ENCODE measurements around the gene BCL2L2.
A peak's percentile ranks its signal among the peaks of the same experiment; 100 is the strongest.
"Not testable (repeated sequence)": the region's sequence is repeated elsewhere in the genome, so short reads cannot be mapped to it uniquely, and the experiment has no call there.

Gene BCL2L2

DNA sequence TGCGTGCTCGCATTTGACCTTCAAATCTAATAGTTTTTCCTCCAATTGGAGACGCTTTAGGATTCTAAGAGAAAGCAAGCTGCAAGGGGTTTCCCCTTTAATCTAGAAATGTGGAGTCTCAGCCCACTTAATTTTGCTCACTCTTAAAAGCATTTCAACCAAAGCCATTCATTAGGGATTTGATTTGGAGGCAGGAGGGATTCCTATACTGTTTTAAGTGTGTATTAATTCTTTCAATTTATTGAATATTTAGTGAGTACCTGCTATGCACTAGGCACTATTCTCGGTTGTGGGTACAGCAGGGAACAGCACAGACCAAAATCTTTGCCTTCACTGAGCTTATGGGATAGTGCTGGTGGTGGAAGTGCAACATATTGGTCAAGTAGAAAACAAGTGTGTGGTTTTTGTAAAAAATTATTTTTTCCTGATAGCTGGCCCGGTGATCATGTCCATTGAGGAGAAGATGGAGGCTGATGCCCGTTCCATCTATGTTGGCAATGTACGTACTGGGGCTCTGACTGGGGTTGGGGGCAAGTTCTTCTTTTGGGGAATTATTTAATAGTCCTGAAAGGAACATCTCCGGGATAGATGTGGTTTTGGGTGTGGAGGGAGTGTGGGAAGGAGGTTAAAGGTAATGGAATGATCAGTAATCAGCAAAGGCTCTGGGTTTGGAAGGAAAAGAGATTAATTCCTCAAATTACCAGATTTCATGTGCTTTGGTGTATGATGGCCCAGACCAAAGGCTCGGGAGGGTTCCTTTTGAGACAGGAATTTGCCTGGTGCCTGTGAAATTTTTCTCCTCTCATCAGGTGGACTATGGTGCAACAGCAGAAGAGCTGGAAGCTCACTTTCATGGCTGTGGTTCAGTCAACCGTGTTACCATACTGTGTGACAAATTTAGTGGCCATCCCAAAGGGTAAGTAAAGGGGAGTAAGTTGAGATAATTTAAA lies 16.2 kb downstream of the BCL2L2 start:
- DNase-seq (ENCODE audit: low read depth in 1 of 2, low spot score in 1 of 2): no peak
- peak overlapping the region; percentile 93 for H3K27ac ChIP-seq (replicated peaks)
- peak overlapping the region; percentile 79 for H3K4me3 ChIP-seq (replicated peaks; ENCODE audit: insufficient read depth, low read length)
- no peak for TF ChIP-seq GABPA (IDR thresholded peaks at IDR 0.05; ENCODE audit: low read depth)
- TF ChIP-seq SPI1 (IDR thresholded peaks at IDR 0.05; ENCODE audit: borderline replicate concordance, low read depth): no peak
- TF ChIP-seq, protein P1, sequence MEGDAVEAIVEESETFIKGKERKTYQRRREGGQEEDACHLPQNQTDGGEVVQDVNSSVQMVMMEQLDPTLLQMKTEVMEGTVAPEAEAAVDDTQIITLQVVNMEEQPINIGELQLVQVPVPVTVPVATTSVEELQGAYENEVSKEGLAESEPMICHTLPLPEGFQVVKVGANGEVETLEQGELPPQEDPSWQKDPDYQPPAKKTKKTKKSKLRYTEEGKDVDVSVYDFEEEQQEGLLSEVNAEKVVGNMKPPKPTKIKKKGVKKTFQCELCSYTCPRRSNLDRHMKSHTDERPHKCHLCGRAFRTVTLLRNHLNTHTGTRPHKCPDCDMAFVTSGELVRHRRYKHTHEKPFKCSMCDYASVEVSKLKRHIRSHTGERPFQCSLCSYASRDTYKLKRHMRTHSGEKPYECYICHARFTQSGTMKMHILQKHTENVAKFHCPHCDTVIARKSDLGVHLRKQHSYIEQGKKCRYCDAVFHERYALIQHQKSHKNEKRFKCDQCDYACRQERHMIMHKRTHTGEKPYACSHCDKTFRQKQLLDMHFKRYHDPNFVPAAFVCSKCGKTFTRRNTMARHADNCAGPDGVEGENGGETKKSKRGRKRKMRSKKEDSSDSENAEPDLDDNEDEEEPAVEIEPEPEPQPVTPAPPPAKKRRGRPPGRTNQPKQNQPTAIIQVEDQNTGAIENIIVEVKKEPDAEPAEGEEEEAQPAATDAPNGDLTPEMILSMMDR (IDR thresholded peaks at IDR 0.05; ENCODE audit: insufficient read depth, low read length): no peak
- TF ChIP-seq POLR2AphosphoS5 (IDR thresholded peaks at IDR 0.05; ENCODE audit: low read depth): no peak
- TF ChIP-seq, protein P2, sequence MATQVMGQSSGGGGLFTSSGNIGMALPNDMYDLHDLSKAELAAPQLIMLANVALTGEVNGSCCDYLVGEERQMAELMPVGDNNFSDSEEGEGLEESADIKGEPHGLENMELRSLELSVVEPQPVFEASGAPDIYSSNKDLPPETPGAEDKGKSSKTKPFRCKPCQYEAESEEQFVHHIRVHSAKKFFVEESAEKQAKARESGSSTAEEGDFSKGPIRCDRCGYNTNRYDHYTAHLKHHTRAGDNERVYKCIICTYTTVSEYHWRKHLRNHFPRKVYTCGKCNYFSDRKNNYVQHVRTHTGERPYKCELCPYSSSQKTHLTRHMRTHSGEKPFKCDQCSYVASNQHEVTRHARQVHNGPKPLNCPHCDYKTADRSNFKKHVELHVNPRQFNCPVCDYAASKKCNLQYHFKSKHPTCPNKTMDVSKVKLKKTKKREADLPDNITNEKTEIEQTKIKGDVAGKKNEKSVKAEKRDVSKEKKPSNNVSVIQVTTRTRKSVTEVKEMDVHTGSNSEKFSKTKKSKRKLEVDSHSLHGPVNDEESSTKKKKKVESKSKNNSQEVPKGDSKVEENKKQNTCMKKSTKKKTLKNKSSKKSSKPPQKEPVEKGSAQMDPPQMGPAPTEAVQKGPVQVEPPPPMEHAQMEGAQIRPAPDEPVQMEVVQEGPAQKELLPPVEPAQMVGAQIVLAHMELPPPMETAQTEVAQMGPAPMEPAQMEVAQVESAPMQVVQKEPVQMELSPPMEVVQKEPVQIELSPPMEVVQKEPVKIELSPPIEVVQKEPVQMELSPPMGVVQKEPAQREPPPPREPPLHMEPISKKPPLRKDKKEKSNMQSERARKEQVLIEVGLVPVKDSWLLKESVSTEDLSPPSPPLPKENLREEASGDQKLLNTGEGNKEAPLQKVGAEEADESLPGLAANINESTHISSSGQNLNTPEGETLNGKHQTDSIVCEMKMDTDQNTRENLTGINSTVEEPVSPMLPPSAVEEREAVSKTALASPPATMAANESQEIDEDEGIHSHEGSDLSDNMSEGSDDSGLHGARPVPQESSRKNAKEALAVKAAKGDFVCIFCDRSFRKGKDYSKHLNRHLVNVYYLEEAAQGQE (IDR thresholded peaks at IDR 0.05; ENCODE audit: insufficient replicate concordance, low read depth): no peak
- H3K27me3 ChIP-seq (ENCODE audit: insufficient read depth, poor library complexity, severe bottlenecking): no peaks in the 10 kb centered on the region

DNA sequence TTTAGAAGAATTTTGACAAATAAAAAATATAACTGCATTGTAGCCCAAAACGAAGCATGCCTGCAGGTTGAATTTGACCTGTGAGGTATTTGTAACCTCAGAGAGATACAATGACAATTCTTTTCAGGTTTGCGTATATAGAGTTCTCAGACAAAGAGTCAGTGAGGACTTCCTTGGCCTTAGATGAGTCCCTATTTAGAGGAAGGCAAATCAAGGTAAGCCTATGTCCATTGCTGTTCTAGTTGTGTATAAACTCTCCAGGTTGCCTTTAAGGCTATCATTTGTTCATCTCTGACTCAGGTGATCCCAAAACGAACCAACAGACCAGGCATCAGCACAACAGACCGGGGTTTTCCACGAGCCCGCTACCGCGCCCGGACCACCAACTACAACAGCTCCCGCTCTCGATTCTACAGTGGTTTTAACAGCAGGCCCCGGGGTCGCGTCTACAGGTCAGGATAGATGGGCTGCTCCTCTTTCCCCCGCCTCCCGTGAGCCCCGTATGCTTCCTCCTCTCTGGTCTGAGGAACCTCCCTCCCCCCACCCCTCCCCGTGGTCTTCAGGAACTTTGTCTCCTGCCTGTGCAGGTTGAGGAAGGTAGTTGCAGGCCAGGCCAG lies 17.3 kb downstream of the BCL2L2 start:
- no peak overlapping the region for H3K4me3 ChIP-seq (replicated peaks; ENCODE audit: insufficient read depth, low read length)
- H3K27ac ChIP-seq (replicated peaks): no peak overlapping the region
- H3K27me3 ChIP-seq (ENCODE audit: insufficient read depth, poor library complexity, severe bottlenecking): no peaks in the 10 kb centered on the region
- DNase-seq (ENCODE audit: low read depth in 1 of 2, low spot score in 1 of 2): no peak
- TF ChIP-seq POLR2AphosphoS5 (IDR thresholded peaks at IDR 0.05; ENCODE audit: low read depth) (no peak), GABPA (IDR thresholded peaks at IDR 0.05; ENCODE audit: low read depth) (no peak), SPI1 (IDR thresholded peaks at IDR 0.05; ENCODE audit: borderline replicate concordance, low read depth) (no peak)
- TF ChIP-seq, protein P2 (IDR thresholded peaks at IDR 0.05; ENCODE audit: insufficient replicate concordance, low read depth): no peak
- TF ChIP-seq, protein P1 (IDR thresholded peaks at IDR 0.05; ENCODE audit: insufficient read depth, low read length): no peak

DNA sequence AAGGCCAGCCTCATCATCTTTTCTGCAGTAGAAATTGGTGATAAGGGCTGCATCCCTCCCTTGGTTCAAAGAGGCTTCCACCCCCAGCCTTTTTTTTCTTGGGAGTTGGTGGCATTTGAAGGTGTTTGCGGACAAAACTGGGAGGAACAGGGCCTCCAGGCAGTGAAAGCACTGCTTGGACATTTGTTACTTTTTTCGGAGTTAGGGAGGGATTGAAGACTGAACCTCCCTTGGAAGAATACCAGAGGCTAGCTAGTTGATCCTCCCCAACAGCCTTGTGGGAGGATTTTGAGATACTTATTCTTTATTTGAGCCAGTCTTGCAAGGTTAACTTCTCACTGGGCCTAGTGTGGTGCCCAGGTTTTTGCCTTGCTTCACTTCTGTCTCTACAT lies 17.8 kb downstream of the BCL2L2 start:
- no peak overlapping the region for H3K4me3 ChIP-seq (replicated peaks; ENCODE audit: insufficient read depth, low read length)
- no peaks in the 10 kb centered on the region for H3K27me3 ChIP-seq (ENCODE audit: insufficient read depth, poor library complexity, severe bottlenecking)
- no peak overlapping the region for H3K27ac ChIP-seq (replicated peaks)
- TF ChIP-seq GABPA (IDR thresholded peaks at IDR 0.05; ENCODE audit: low read depth) (no peak), SPI1 (IDR thresholded peaks at IDR 0.05; ENCODE audit: borderline replicate concordance, low read depth) (no peak)
- no peak for DNase-seq (ENCODE audit: low read depth in 1 of 2, low spot score in 1 of 2)

DNA sequence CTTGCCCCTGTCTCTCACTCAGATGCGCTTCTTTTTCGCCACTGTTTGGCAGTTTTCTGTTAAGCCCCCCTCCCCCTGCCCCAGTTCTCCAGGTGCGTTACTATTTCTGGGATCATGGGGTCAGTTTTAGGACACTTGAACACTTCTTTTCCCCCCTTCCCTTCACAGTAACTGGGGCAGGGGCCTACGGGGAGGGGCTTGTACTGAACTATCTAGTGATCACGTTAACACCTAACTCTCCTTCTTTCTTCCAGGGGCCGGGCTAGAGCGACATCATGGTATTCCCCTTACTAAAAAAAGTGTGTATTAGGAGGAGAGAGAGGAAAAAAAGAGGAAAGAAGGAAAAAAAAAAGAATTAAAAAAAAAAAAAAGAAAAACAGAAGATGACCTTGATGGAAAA lies 18.4 kb downstream of the BCL2L2 start:
- DNase-seq (ENCODE audit: low read depth in 1 of 2, low spot score in 1 of 2): no peak
- Histone ChIP-seq H3K27ac (replicated peaks) (no peak overlapping the region), H3K4me3 (replicated peaks; ENCODE audit: insufficient read depth, low read length) (no peak overlapping the region), H3K27me3 (ENCODE audit: insufficient read depth, poor library complexity, severe bottlenecking) (no peaks in the 10 kb centered on the region)
- TF ChIP-seq, protein P1 (IDR thresholded peaks at IDR 0.05; ENCODE audit: insufficient read depth, low read length): no peak
- TF ChIP-seq SPI1 (IDR thresholded peaks at IDR 0.05; ENCODE audit: borderline replicate concordance, low read depth) (no peak), GABPA (IDR thresholded peaks at IDR 0.05; ENCODE audit: low read depth) (no peak), POLR2AphosphoS5 (IDR thresholded peaks at IDR 0.05; ENCODE audit: low read depth) (no peak)
- TF ChIP-seq, protein P2 (IDR thresholded peaks at IDR 0.05; ENCODE audit: insufficient replicate concordance, low read depth): no peak

DNA sequence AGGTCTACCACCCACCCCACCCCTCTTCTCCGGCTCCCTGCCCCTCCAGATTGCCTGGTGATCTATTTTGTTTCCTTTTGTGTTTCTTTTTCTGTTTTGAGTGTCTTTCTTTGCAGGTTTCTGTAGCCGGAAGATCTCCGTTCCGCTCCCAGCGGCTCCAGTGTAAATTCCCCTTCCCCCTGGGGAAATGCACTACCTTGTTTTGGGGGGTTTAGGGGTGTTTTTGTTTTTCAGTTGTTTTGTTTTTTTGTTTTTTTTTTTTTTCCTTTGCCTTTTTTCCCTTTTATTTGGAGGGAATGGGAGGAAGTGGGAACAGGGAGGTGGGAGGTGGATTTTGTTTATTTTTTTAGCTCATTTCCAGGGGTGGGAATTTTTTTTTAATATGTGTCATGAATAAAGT lies 19.1 kb downstream of the BCL2L2 start:
- DNase-seq (ENCODE audit: low read depth in 1 of 2, low spot score in 1 of 2); H3K4me3 ChIP-seq (replicated peaks; ENCODE audit: insufficient read depth, low read length); H3K27ac ChIP-seq (replicated peaks); H3K27me3 ChIP-seq (ENCODE audit: insufficient read depth, poor library complexity, severe bottlenecking): not testable (repeated sequence)
